D341Med (cell line): ENCODE data around the gene BCL10.

Experiments used
- DNase-seq: peaks from one replicate; pipeline ENCODE4 v3.0.0; 2012; ENCODE audit warnings: low spot score

The BCL10 gene

GRCh38 chr1:85276215-85276977 lies at the start of gene BCL10:
TSS of gene BCL10 (minus strand) at chr1:85276632. CDS start at chr1:85276352, 280 bp downstream.
- peak; percentile 97 for DNase-seq

- no peak for DNase-seq
Observed at GRCh38 chr1:85325920-85326319, 49.5 kb upstream of the BCL10 start.

GRCh38 chr1:85323770-85324169 lies 47.3 kb upstream of the BCL10 start:
- DNase-seq, result no peak

- DNase-seq, result no peak
Observed at GRCh38 chr1:85322655-85323054, 46.2 kb upstream of the BCL10 start.

GRCh38 chr1:85321237-85321964 lies 45.0 kb upstream of the BCL10 start:
- no peak for DNase-seq

- DNase-seq, result no peak
Observed at GRCh38 chr1:85320371-85321131, 44.1 kb upstream of the BCL10 start.

- no peak for DNase-seq
Observed at GRCh38 chr1:85319931-85320330, 43.5 kb upstream of the BCL10 start.

GRCh38 chr1:85319491-85319890 lies 43.1 kb upstream of the BCL10 start:
- no peak for DNase-seq

- no peak for DNase-seq
Observed at GRCh38 chr1:85318217-85318616, 41.8 kb upstream of the BCL10 start.

- DNase-seq, result no peak
Observed at GRCh38 chr1:85317560-85317959, 41.1 kb upstream of the BCL10 start.

GRCh38 chr1:85316321-85316720 lies 39.9 kb upstream of the BCL10 start:
- no peak for DNase-seq

GRCh38 chr1:85315789-85316188 lies 39.4 kb upstream of the BCL10 start:
- no peak for DNase-seq

GRCh38 chr1:85314726-85315125 lies 38.3 kb upstream of the BCL10 start:
- DNase-seq, result no peak

GRCh38 chr1:85313888-85314696 lies 37.7 kb upstream of the BCL10 start:
- no peak for DNase-seq

- DNase-seq, result no peak
Observed at GRCh38 chr1:85311818-85312217, 35.4 kb upstream of the BCL10 start.

GRCh38 chr1:85308833-85309350 lies 32.5 kb upstream of the BCL10 start:
- no peak for DNase-seq

GRCh38 chr1:85307987-85308832 lies 31.8 kb upstream of the BCL10 start:
- DNase-seq, result peak; percentile 87

GRCh38 chr1:85306236-85306635 lies 29.8 kb upstream of the BCL10 start:
- DNase-seq, result no peak

GRCh38 chr1:85303440-85304162 lies 27.2 kb upstream of the BCL10 start:
- DNase-seq, result no peak

GRCh38 chr1:85300140-85300539 lies 23.7 kb upstream of the BCL10 start:
- DNase-seq, result no peak
